ENCODE measurements around the gene ZNHIT6. TPM values are rescaled to one million over a fixed set of nuclear protein-coding genes. Genes with fewer than 3 reads are reported as not detected.

ZNHIT6 gene
- total and polyA plus RNA-seq, 2 donors (not counting 1 experiment from before 2014, with no cell fraction given) = 6.0 to 16.3 TPM

GRCh38 chr1:85677656-85678055 lies 30.6 kb downstream of the ZNHIT6 start:
- Mint-ChIP-seq H3K27ac (no peak overlapping the region), H3K4me1 (no peaks in the 10 kb centered on the region), H3K27me3 (no peaks in the 10 kb centered on the region), H3K4me3 (no peak overlapping the region), H3K9me3 (ENCODE audit: insufficient read depth) (no peaks in the 10 kb centered on the region)
- POLR2A ChIA-PET = no interaction called here
- H3K27ac ChIP-seq (ENCODE audit: low read length in 2 of 2) = no peak overlapping the region
- no peak overlapping the region for H2AFZ ChIP-seq (ENCODE audit: insufficient read depth, low read depth, low read length, poor library complexity, severe bottlenecking)
- TF ChIP-seq EZH2 (IDR thresholded peaks at IDR 0.05; ENCODE audit: borderline replicate concordance, insufficient read depth, low read depth, low read length, poor library complexity, severe bottlenecking) = no peak
- TF ChIP-seq CTCF (IDR thresholded peaks at IDR 0.05) = no peak
- ATAC-seq (ENCODE audit: low read depth) (no peak), DNase-seq (no peak)
- CTCF ChIA-PET = no interaction called here
- WGBS (ENCODE audit: insufficient coverage) = no CpG with 5 or more reads among the region's 3 CpGs
- H3K4me1 ChIP-seq (ENCODE audit: control insufficient read depth in 2 of 2, insufficient read depth in 2 of 2, low read length in 2 of 2) = no peaks in the 10 kb centered on the region
- no peaks in the 10 kb centered on the region for H4K20me1 ChIP-seq (ENCODE audit: control insufficient read depth, insufficient read depth, low read length, poor library complexity, severe bottlenecking)
- intact Hi-C loops (cut with micrococcal nuclease) = no loop called here
- H3K36me3 ChIP-seq (replicated peaks in 1 of 2; ENCODE audit: control extremely low read depth in 1 of 2, control insufficient read depth in 1 of 2, extremely low read depth in 1 of 2, insufficient read depth in 2 of 2, low read length in 1 of 2) = peaks cover 16 to 47% of the 10 kb centered on the region in 2 experiments
- no peaks in the 10 kb centered on the region for H3K9me3 ChIP-seq (ENCODE audit: control extremely low read depth in 1 of 3, control insufficient read depth in 2 of 3, insufficient read depth in 1 of 3, low read length in 2 of 3)
- no peak overlapping the region for H3K4me3 ChIP-seq (ENCODE audit: control extremely low read depth in 1 of 5, extremely low read depth in 1 of 5, insufficient read depth in 1 of 5, low read depth in 2 of 5, low read length in 4 of 5)
- H3K4me2 ChIP-seq (replicated peaks; ENCODE audit: low read depth, low read length, poor library complexity, severe bottlenecking) = no peak overlapping the region
- H3K79me2 ChIP-seq (ENCODE audit: control insufficient read depth, insufficient read depth, low read length) = no peaks in the 10 kb centered on the region
- H3K9ac ChIP-seq (ENCODE audit: low read length) = no peak overlapping the region
- H3K27me3 ChIP-seq (replicated peaks in 1 of 4; ENCODE audit: control extremely low read depth in 1 of 4, control insufficient read depth in 3 of 4, insufficient read depth in 4 of 4, low read length in 3 of 4) = no peaks in the 10 kb centered on the region

GRCh38 chr1:85672031-85672660 lies 36.1 kb downstream of the ZNHIT6 start:
- ATAC-seq (ENCODE audit: low read depth) (no peak), DNase-seq (no peak)
- Histone ChIP-seq H3K4me1 (ENCODE audit: control insufficient read depth in 2 of 2, insufficient read depth in 2 of 2, low read length in 2 of 2) (no peaks in the 10 kb centered on the region), H3K79me2 (ENCODE audit: control insufficient read depth, insufficient read depth, low read length) (no peaks in the 10 kb centered on the region), H3K27me3 (replicated peaks in 1 of 4; ENCODE audit: control extremely low read depth in 1 of 4, control insufficient read depth in 3 of 4, insufficient read depth in 4 of 4, low read length in 3 of 4) (no peaks in the 10 kb centered on the region), H2AFZ (ENCODE audit: insufficient read depth, low read depth, low read length, poor library complexity, severe bottlenecking) (no peak overlapping the region), H3K4me3 (ENCODE audit: control extremely low read depth in 1 of 5, extremely low read depth in 1 of 5, insufficient read depth in 1 of 5, low read depth in 2 of 5, low read length in 4 of 5) (no peak overlapping the region), H4K20me1 (ENCODE audit: control insufficient read depth, insufficient read depth, low read length, poor library complexity, severe bottlenecking) (no peaks in the 10 kb centered on the region), H3K9ac (ENCODE audit: low read length) (no peak overlapping the region), H3K36me3 (replicated peaks in 1 of 2; ENCODE audit: control extremely low read depth in 1 of 2, control insufficient read depth in 1 of 2, extremely low read depth in 1 of 2, insufficient read depth in 2 of 2, low read length in 1 of 2) (peaks cover 20 to 47% of the 10 kb centered on the region in 2 experiments), H3K4me2 (replicated peaks; ENCODE audit: low read depth, low read length, poor library complexity, severe bottlenecking) (no peak overlapping the region), H3K9me3 (ENCODE audit: control extremely low read depth in 1 of 3, control insufficient read depth in 2 of 3, insufficient read depth in 1 of 3, low read length in 2 of 3) (no peaks in the 10 kb centered on the region), H3K27ac (ENCODE audit: low read length in 2 of 2) (no peak overlapping the region)
- Mint-ChIP-seq H3K4me3 (no peak overlapping the region), H3K4me1 (no peaks in the 10 kb centered on the region), H3K9me3 (ENCODE audit: insufficient read depth) (no peaks in the 10 kb centered on the region), H3K27me3 (no peaks in the 10 kb centered on the region), H3K27ac (no peak overlapping the region)
- TF ChIP-seq EZH2 (IDR thresholded peaks at IDR 0.05; ENCODE audit: borderline replicate concordance, insufficient read depth, low read depth, low read length, poor library complexity, severe bottlenecking) (no peak), CTCF (IDR thresholded peaks at IDR 0.05) (no peak)
- 100% methylated on average over 1 of the region's 1 CpG for WGBS (ENCODE audit: insufficient coverage)
- POLR2A ChIA-PET = no interaction called here
- intact Hi-C loops (cut with micrococcal nuclease) = no loop called here
- CTCF ChIA-PET = no interaction called here

All from B cell (primary cell).